Endothelial cell of umbilical vein (primary cell): ENCODE measurements around the gene GPR65. TPM values are rescaled to one million over a fixed set of nuclear protein-coding genes. Genes with fewer than 3 reads are reported as not detected.

Source experiments
- BruUV-seq: library from RNA; stranded (reverse); fragments of 400-500 nt; replicated peaks from 2 replicates; lab custom pipeline; 2021; lab: Mats Ljungman, UMichigan
- CTCF ChIA-PET: fragments of 300-600, 350-600 bp; sonication (Branson Sonifier 250); formaldehyde crosslinking; loops from one replicate; lab custom pipeline; 2021; ENCODE audit warnings: antibody characterized with exemption, inconsistent platforms; lab: Charles Lee
- POLR2A ChIA-PET: fragments of 300-600, 350-600 bp; sonication (Branson Sonifier 250); formaldehyde crosslinking; loops from one replicate; lab custom pipeline; 2021; ENCODE audit warnings: antibody characterized with exemption, inconsistent platforms; lab: Charles Lee
- DNase-seq: peaks from one replicate; pipeline ENCODE4 v3.0.0-alpha.2; 2011; ENCODE audit warnings: low read depth, low spot score
- FAIRE-seq: peaks from 2 replicates; lab custom pipeline; 2011; peaks lifted over from hg19 to GRCh38; lab: Jason Lieb, UNC
- H2AFZ ChIP-seq: 2 replicates; pipeline ENCODE4 v1.6.0; 2012; ENCODE audit warnings: low read depth, low read length, control low read depth, inconsistent platforms
- H3K27ac ChIP-seq: 2 replicates; pipeline ENCODE4 v1.5.1; 2011; ENCODE audit warnings: low read depth, mild to moderate bottlenecking, control low read depth, low read length, moderate library complexity; ENCODE audit not compliant: insufficient read depth
- H3K27me3 ChIP-seq, 2 experiments: 2 replicates each; pipeline versions ENCODE4 v1.6.0 to v1.6.1; 2011; ENCODE audit warnings: low read length in 2 of 2, mixed read lengths in 1 of 2; ENCODE audit not compliant: control insufficient read depth in 2 of 2, insufficient read depth in 2 of 2
- H3K36me3 ChIP-seq, 2 experiments: 2 replicates in 1 of 2; 3 replicates in 1 of 2; pipeline ENCODE4 v1.5.1; 2011; ENCODE audit warnings: low read length in 2 of 2, mild to moderate bottlenecking in 1 of 2, moderate library complexity in 1 of 2; ENCODE audit not compliant: control insufficient read depth in 2 of 2, insufficient read depth in 2 of 2; ENCODE audit errors: extremely low read depth in 1 of 2
- H3K4me1 ChIP-seq: 3 replicates; pipeline ENCODE4 v1.5.1; 2011; ENCODE audit warnings: mild to moderate bottlenecking, low read length; ENCODE audit not compliant: control insufficient read depth, insufficient read depth; ENCODE audit errors: extremely low read depth
- H3K4me2 ChIP-seq: 2 replicates; pipeline ENCODE4 v1.6.1; 2011; ENCODE audit warnings: low read length, control low read depth, mixed read lengths; ENCODE audit not compliant: insufficient read depth
- H3K4me3 ChIP-seq, 3 experiments: fragments of 200-600 bp in 1 of 3; sonication (generic), shearing (Covaris generic) in 1 of 3; replicated peaks in 1 of 3; 2 replicates each; pipeline ENCODE4 v1.5.1; 2011 to 2016; ENCODE audit warnings: control low read depth in 3 of 3, low read length in 3 of 3, mild to moderate bottlenecking in 2 of 3, inconsistent platforms in 1 of 3, low read depth in 1 of 3, moderate library complexity in 1 of 3; ENCODE audit not compliant: insufficient read depth in 1 of 3
- H3K79me2 ChIP-seq: 2 replicates; pipeline ENCODE4 v1.6.0; 2012; ENCODE audit warnings: low read length, inconsistent platforms; ENCODE audit not compliant: control insufficient read depth, insufficient read depth
- H3K9ac ChIP-seq: replicated peaks from 2 replicates; pipeline ENCODE3; 2011; ENCODE audit warnings: low read length, control low read depth; ENCODE audit not compliant: insufficient read depth; ENCODE audit errors: extremely low read depth
- H3K9me1 ChIP-seq: replicated peaks from 3 replicates; pipeline ENCODE4 v1.6.0; 2011; ENCODE audit warnings: mild to moderate bottlenecking, low read length; ENCODE audit not compliant: control insufficient read depth, insufficient read depth; ENCODE audit errors: extremely low read depth
- H3K9me3 ChIP-seq: replicated peaks from 2 replicates; pipeline ENCODE4 v1.5.1; 2012; ENCODE audit warnings: low read length, inconsistent platforms; ENCODE audit not compliant: control insufficient read depth, insufficient read depth
- H4K20me1 ChIP-seq: replicated peaks from 2 replicates; pipeline ENCODE3; 2011; ENCODE audit warnings: mild to moderate bottlenecking, low read length; ENCODE audit not compliant: control insufficient read depth, insufficient read depth; ENCODE audit errors: extremely low read depth
- EZH2 ChIP-seq: IDR thresholded peaks from 2 replicates; pipeline ENCODE4 v1.6.1; 2012; ENCODE audit warnings: borderline replicate concordance, low read depth, mild to moderate bottlenecking, moderate library complexity, low read length, inconsistent platforms; ENCODE audit not compliant: severe bottlenecking
- FOS ChIP-seq: IDR thresholded peaks from 2 replicates; pipeline ENCODE4 v1.6.1; 2011; ENCODE audit warnings: mild to moderate bottlenecking, low read length, moderate library complexity, borderline replicate concordance; ENCODE audit not compliant: insufficient read depth
- GATA2 ChIP-seq: IDR thresholded peaks from 2 replicates; pipeline ENCODE4 v1.7.0; 2011; ENCODE audit warnings: low read depth, mild to moderate bottlenecking, moderate library complexity, mixed read lengths, low read length; ENCODE audit not compliant: insufficient read length, insufficient read depth
- JUN ChIP-seq: IDR thresholded peaks from 2 replicates; pipeline ENCODE4 v1.6.1; 2011; ENCODE audit warnings: borderline replicate concordance, low read depth; ENCODE audit not compliant: insufficient read length, insufficient read depth
- MYC ChIP-seq: IDR thresholded peaks from one replicate; pipeline ENCODE4 v1.6.1; 2011; ENCODE audit warnings: mild to moderate bottlenecking, low read depth, low read length
- POLR2A ChIP-seq: IDR thresholded peaks from 2 replicates; pipeline ENCODE4 v1.6.1; 2012; ENCODE audit warnings: low read depth, mild to moderate bottlenecking, control low read depth, low read length
- POLR2AphosphoS5 ChIP-seq: IDR thresholded peaks from 2 replicates; pipeline ENCODE4 v1.6.1; 2012; ENCODE audit warnings: low read depth, mild to moderate bottlenecking, control low read depth, low read length, moderate library complexity; ENCODE audit not compliant: insufficient read depth
- dilution Hi-C: fragments of 300-500 bp; cut with MboI; formaldehyde crosslinking; loops from one replicate; pipeline ENCODE4 v1.15.0; 2019; ENCODE audit warnings: low sequenced_read_pairs; ENCODE audit not compliant: extremely low pct_ligation_motif_present
- intact Hi-C: fragments of 100-400 bp; cut with micrococcal nuclease; formaldehyde crosslinking; loops from one replicate; pipeline ENCODE4 v1.10.0; 2022
- polyA plus RNA-seq, 4 experiments: library from polyadenylated mRNA; depleted of rRNA in 3 of 4; stranded (reverse) in 3 of 4; unstranded in 1 of 4; fragments of >200 nt; gene quantifications; 2 replicates each; pipeline versions ENCODE4 v1.2.1 to v1.2.3, GENCODE V29; 2011 to 2012; ENCODE audit warnings: missing spikeins in 1 of 4
- total RNA-seq: library from RNA; stranded (reverse); gene quantifications from 2 replicates; pipeline ENCODE4 v1.2.3, GENCODE V29; 2021
- TF ChIP-seq, protein P1 (sequence below), 2 donors: IDR thresholded peaks; 1 replicate in 1 of 2; 2 replicates in 1 of 2; pipeline ENCODE4 v1.5.1; 2011; ENCODE audit warnings: low read length in 2 of 2, mild to moderate bottlenecking in 2 of 2, moderate library complexity in 2 of 2, control low read depth in 1 of 2, inconsistent platforms in 1 of 2, low read depth in 1 of 2; ENCODE audit not compliant: insufficient read depth in 1 of 2; ENCODE audit errors: extremely low read depth in 1 of 2
- TF ChIP-seq, protein P2 (sequence below): IDR thresholded peaks from 2 replicates; pipeline ENCODE4 v1.6.1; 2011; ENCODE audit not compliant: insufficient read depth, insufficient read length

GPR65 gene
- total and polyA plus RNA-seq, 2 donors (not counting 3 experiments of a cell fraction or from before 2014, with no cell fraction given) = 0.03 to 0.07 TPM

DNA sequence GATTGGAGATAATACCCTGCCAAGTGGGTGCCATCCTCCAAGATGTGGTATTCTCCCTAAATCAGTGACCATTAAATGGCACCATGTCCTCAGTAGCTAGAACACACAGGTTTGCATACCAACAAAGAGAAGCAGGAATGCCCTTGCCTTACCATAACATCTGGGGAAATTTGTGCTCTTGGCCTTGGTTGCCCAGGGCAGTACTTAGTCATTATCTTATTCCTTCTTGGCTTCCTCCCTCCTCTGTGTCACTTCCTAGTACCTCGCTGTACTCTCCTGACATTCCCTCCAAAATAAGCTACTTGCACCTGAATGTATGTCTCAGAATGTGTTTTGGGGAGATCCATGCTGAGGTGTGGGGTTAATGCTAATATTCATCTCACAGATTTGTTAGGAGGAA, 43.4 kb downstream of the GPR65 start:
- Histone ChIP-seq H3K9me1 (no peaks in the 10 kb centered on the region), H3K4me1 (no peaks in the 10 kb centered on the region), H3K4me3 (no peak overlapping the region), H3K9ac (no peak overlapping the region), H3K27ac (no peak overlapping the region), H3K36me3 (no peaks in the 10 kb centered on the region), H3K79me2 (no peaks in the 10 kb centered on the region), H3K4me2 (no peak overlapping the region), H3K9me3 (no peaks in the 10 kb centered on the region), H4K20me1 (no peaks in the 10 kb centered on the region), H3K27me3 (no peaks in the 10 kb centered on the region), H2AFZ (no peak overlapping the region)
- TF ChIP-seq, protein P1, sequence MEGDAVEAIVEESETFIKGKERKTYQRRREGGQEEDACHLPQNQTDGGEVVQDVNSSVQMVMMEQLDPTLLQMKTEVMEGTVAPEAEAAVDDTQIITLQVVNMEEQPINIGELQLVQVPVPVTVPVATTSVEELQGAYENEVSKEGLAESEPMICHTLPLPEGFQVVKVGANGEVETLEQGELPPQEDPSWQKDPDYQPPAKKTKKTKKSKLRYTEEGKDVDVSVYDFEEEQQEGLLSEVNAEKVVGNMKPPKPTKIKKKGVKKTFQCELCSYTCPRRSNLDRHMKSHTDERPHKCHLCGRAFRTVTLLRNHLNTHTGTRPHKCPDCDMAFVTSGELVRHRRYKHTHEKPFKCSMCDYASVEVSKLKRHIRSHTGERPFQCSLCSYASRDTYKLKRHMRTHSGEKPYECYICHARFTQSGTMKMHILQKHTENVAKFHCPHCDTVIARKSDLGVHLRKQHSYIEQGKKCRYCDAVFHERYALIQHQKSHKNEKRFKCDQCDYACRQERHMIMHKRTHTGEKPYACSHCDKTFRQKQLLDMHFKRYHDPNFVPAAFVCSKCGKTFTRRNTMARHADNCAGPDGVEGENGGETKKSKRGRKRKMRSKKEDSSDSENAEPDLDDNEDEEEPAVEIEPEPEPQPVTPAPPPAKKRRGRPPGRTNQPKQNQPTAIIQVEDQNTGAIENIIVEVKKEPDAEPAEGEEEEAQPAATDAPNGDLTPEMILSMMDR (IDR thresholded peaks at IDR 0.05; ENCODE audit: extremely low read depth in 1 of 2, insufficient read depth in 1 of 2, low read depth in 1 of 2, low read length in 2 of 2) = no peak
- TF ChIP-seq FOS = no peak
- TF ChIP-seq EZH2 = no peak
- no peak for TF ChIP-seq GATA2
- TF ChIP-seq JUN = no peak
- no peak for TF ChIP-seq POLR2AphosphoS5
- TF ChIP-seq POLR2A = no peak
- TF ChIP-seq MYC = no peak
- TF ChIP-seq, protein P2, sequence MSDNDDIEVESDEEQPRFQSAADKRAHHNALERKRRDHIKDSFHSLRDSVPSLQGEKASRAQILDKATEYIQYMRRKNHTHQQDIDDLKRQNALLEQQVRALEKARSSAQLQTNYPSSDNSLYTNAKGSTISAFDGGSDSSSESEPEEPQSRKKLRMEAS = no peak
- no peak for DNase-seq
- ChIA-PET POLR2A (no interaction called here), CTCF (no interaction called here)
- BruUV-seq = no TSS peak
- FAIRE-seq = no peak
- dilution Hi-C loops = no loop called here
- intact Hi-C loops = no loop called here
